ENCODE measurements around the gene CTSF.

The CTSF gene

GRCh38 chr11:66530927-66531709, 37.3 kb downstream of the CTSF start:
- no peak overlapping the region for H2AFZ ChIP-seq (ENCODE audit: low read depth, low read length)
- H3K4me3 ChIP-seq (ENCODE audit: low read length), result no peak overlapping the region
- no peaks in the 10 kb centered on the region for H3K9me3 ChIP-seq (ENCODE audit: low read length)
- H3K4me1 ChIP-seq (ENCODE audit: insufficient read depth, low read length), result no peaks in the 10 kb centered on the region
- no peaks in the 10 kb centered on the region for H3K27me3 ChIP-seq (ENCODE audit: insufficient read depth, low read length)
- H3K36me3 ChIP-seq (ENCODE audit: insufficient read depth, low read length), result peaks cover 21% of the 10 kb centered on the region

- Histone ChIP-seq H3K4me3 (ENCODE audit: low read length) (no peak overlapping the region), H2AFZ (ENCODE audit: low read depth, low read length) (no peak overlapping the region), H3K9me3 (ENCODE audit: low read length) (no peaks in the 10 kb centered on the region), H3K27me3 (ENCODE audit: insufficient read depth, low read length) (no peaks in the 10 kb centered on the region), H3K4me1 (ENCODE audit: insufficient read depth, low read length) (no peaks in the 10 kb centered on the region), H3K36me3 (ENCODE audit: insufficient read depth, low read length) (peaks cover 14% of the 10 kb centered on the region)
Observed at GRCh38 chr11:66529655-66530054, 38.8 kb downstream of the CTSF start.

GRCh38 chr11:66529069-66529468, 39.3 kb downstream of the CTSF start:
- Histone ChIP-seq H2AFZ (ENCODE audit: low read depth, low read length) (no peak overlapping the region), H3K27me3 (ENCODE audit: insufficient read depth, low read length) (no peaks in the 10 kb centered on the region), H3K36me3 (ENCODE audit: insufficient read depth, low read length) (peaks cover 17% of the 10 kb centered on the region), H3K4me1 (ENCODE audit: insufficient read depth, low read length) (no peaks in the 10 kb centered on the region), H3K4me3 (ENCODE audit: low read length) (no peak overlapping the region), H3K9me3 (ENCODE audit: low read length) (no peaks in the 10 kb centered on the region)

- no peaks in the 10 kb centered on the region for H3K9me3 ChIP-seq (ENCODE audit: low read length)
- H3K4me3 ChIP-seq (ENCODE audit: low read length), result no peak overlapping the region
- H3K27me3 ChIP-seq (ENCODE audit: insufficient read depth, low read length), result no peaks in the 10 kb centered on the region
- no peak overlapping the region for H2AFZ ChIP-seq (ENCODE audit: low read depth, low read length)
- H3K4me1 ChIP-seq (ENCODE audit: insufficient read depth, low read length), result no peaks in the 10 kb centered on the region
- H3K36me3 ChIP-seq (ENCODE audit: insufficient read depth, low read length), result peaks cover 44% of the 10 kb centered on the region
Observed at GRCh38 chr11:66524304-66525040, 43.9 kb downstream of the CTSF start.

- H3K36me3 ChIP-seq (ENCODE audit: insufficient read depth, low read length), result peaks cover 46% of the 10 kb centered on the region
- no peaks in the 10 kb centered on the region for H3K9me3 ChIP-seq (ENCODE audit: low read length)
- H3K27me3 ChIP-seq (ENCODE audit: insufficient read depth, low read length), result no peaks in the 10 kb centered on the region
- H3K4me1 ChIP-seq (ENCODE audit: insufficient read depth, low read length), result no peaks in the 10 kb centered on the region
- H2AFZ ChIP-seq (ENCODE audit: low read depth, low read length), result no peak overlapping the region
- H3K4me3 ChIP-seq (ENCODE audit: low read length), result no peak overlapping the region
Observed at GRCh38 chr11:66523611-66524010, 44.8 kb downstream of the CTSF start.
